T-helper 1 cell (primary cell): Measurements from ENCODE around the gene C7orf57.
"Not testable (repeated sequence)": the region's sequence is repeated elsewhere in the genome, so short reads cannot be mapped to it uniquely, and the experiment has no call there.

Experiments used
- DNase-seq, 5 donors: peaks; one replicate each; pipeline ENCODE4 v3.0.0-alpha.2; 2012 to 2020
- total RNA-seq, 4 donors: gene quantifications; one replicate each; lab custom pipeline; 2026; lab: John Stamatoyannopoulos, UW

Gene C7orf57
- total RNA-seq = 0 to 0.95 (median 0.78) reads per million in 4 donors

- DNase-seq = peak; percentile 68 to 86 (median 76)
Measured at GRCh38 chr7:48035301-48035966, at the start of gene C7orf57. Gene C7orf57 (plus strand): TSS chr7:48035543. CDS start chr7:48036309, 766 bp downstream.

GRCh38 chr7:47988496-47989386 lies 46.6 kb upstream of the C7orf57 start:
- DNase-seq = no peak

- not testable (repeated sequence) for DNase-seq
Measured at GRCh38 chr7:47989607-47990400, 45.5 kb upstream of the C7orf57 start.

- DNase-seq = no peak
Measured at GRCh38 chr7:47990592-47990991, 44.8 kb upstream of the C7orf57 start.

GRCh38 chr7:47991270-47991669 lies 44.1 kb upstream of the C7orf57 start:
- no peak for DNase-seq

- peak; percentile 63 to 90 (median 75) for DNase-seq
Measured at GRCh38 chr7:47991741-47992311, 43.5 kb upstream of the C7orf57 start.

- no peak for DNase-seq
Measured at GRCh38 chr7:47992446-47992845, 42.9 kb upstream of the C7orf57 start.

GRCh38 chr7:47999413-47999812 lies 35.9 kb upstream of the C7orf57 start:
- DNase-seq = no peak

- not testable (repeated sequence) for DNase-seq
Measured at GRCh38 chr7:48000164-48000563, 35.2 kb upstream of the C7orf57 start.

- DNase-seq = no peak
Measured at GRCh38 chr7:48004032-48004431, 31.3 kb upstream of the C7orf57 start.

- no peak for DNase-seq
Measured at GRCh38 chr7:48004638-48005037, 30.7 kb upstream of the C7orf57 start.

- no peak for DNase-seq
Measured at GRCh38 chr7:48006866-48007265, 28.5 kb upstream of the C7orf57 start.

- DNase-seq = no peak
Measured at GRCh38 chr7:48009257-48009656, 26.1 kb upstream of the C7orf57 start.

- no peak for DNase-seq
Measured at GRCh38 chr7:48009954-48010353, 25.4 kb upstream of the C7orf57 start.

- DNase-seq = no peak
Measured at GRCh38 chr7:48011323-48011722, 24.0 kb upstream of the C7orf57 start.

- DNase-seq = no peak
Measured at GRCh38 chr7:48011951-48012350, 23.4 kb upstream of the C7orf57 start.

GRCh38 chr7:48016641-48017040 lies 18.7 kb upstream of the C7orf57 start:
- DNase-seq = no peak

- DNase-seq = no peak
Measured at GRCh38 chr7:48017674-48018073, 17.7 kb upstream of the C7orf57 start.

- DNase-seq = no peak
Measured at GRCh38 chr7:48025624-48026023, 9.7 kb upstream of the C7orf57 start.

GRCh38 chr7:48028938-48029337 lies 6.4 kb upstream of the C7orf57 start, which contains the start of gene SUN3:
Gene SUN3 (minus strand): TSS chr7:48029107. CDS start chr7:48028938, 169 bp downstream.
- DNase-seq = no peak

- no peak for DNase-seq
Measured at GRCh38 chr7:48031111-48031510, 4.2 kb upstream of the C7orf57 start.

GRCh38 chr7:48033922-48034321 lies 1.4 kb upstream of the C7orf57 start:
- no peak for DNase-seq
